HEK293 (cell line): ENCODE data around the gene KCNAB2.

ENCODE experiments used
- CTCF ChIP-seq: fragments of 450-650 bp; formaldehyde crosslinking; IDR thresholded peaks from 2 replicates; pipeline ENCODE4 v1.5.1; 2016; ENCODE audit warnings: missing biosample characterization, missing genetic modification characterization
- MYNN ChIP-seq: fragments of 450-650 bp; formaldehyde crosslinking; IDR thresholded peaks from 2 replicates; pipeline ENCODE4 v1.5.1; 2016; ENCODE audit warnings: missing biosample characterization, missing genetic modification characterization, borderline replicate concordance
- REST ChIP-seq: fragments of 450-650 bp; formaldehyde crosslinking; IDR thresholded peaks from 2 replicates; pipeline ENCODE4 v1.5.1; 2016; ENCODE audit warnings: missing biosample characterization, missing genetic modification characterization
- ZBTB7A ChIP-seq: fragments of 450-650 bp; formaldehyde crosslinking; IDR thresholded peaks from 2 replicates; pipeline ENCODE4 v1.5.1; 2016; ENCODE audit warnings: low read depth, missing biosample characterization, missing genetic modification characterization
- ZNF10 ChIP-seq: fragments of 450-650 bp; formaldehyde crosslinking; IDR thresholded peaks from 2 replicates; pipeline ENCODE4 v1.5.1; 2017; ENCODE audit warnings: missing biosample characterization, missing genetic modification characterization
- ZNF121 ChIP-seq: fragments of 450-650 bp; formaldehyde crosslinking; IDR thresholded peaks from 2 replicates; pipeline ENCODE4 v1.5.1; 2016; ENCODE audit warnings: missing biosample characterization, missing genetic modification characterization
- ZNF202 ChIP-seq: fragments of 450-650 bp; formaldehyde crosslinking; IDR thresholded peaks from 2 replicates; pipeline ENCODE4 v1.5.1; 2016; ENCODE audit warnings: missing biosample characterization, missing genetic modification characterization, borderline replicate concordance
- ZNF530 ChIP-seq: fragments of 450-650 bp; formaldehyde crosslinking; IDR thresholded peaks from 2 replicates; pipeline ENCODE4 v1.5.1; 2016; ENCODE audit warnings: low read depth, missing biosample characterization, missing genetic modification characterization
- ZNF561 ChIP-seq: fragments of 450-650 bp; IDR thresholded peaks from 2 replicates; pipeline ENCODE4 v1.5.1; 2018; ENCODE audit warnings: missing biosample characterization, missing genetic modification characterization, borderline replicate concordance
- ZNF596 ChIP-seq: fragments of 450-650 bp; IDR thresholded peaks from 2 replicates; pipeline ENCODE4 v1.5.0; 2018; ENCODE audit warnings: missing biosample characterization, mild to moderate bottlenecking, missing genetic modification characterization, moderate library complexity
- ZNF670 ChIP-seq: fragments of 450-650 bp; formaldehyde crosslinking; IDR thresholded peaks from 2 replicates; pipeline ENCODE4 v1.5.1; 2016; ENCODE audit warnings: missing biosample characterization, missing genetic modification characterization, low read depth

GRCh38 chr1:6048179-6048867 lies 2.6 kb downstream of the KCNAB2 start:
- TF ChIP-seq ZNF121 (tag by site-specific recombination) (no peak), REST (tag by site-specific recombination) (no peak), CTCF (tag by site-specific recombination) (no peak), ZNF561 (tag by site-specific recombination) (no peak), ZNF670 (tag by site-specific recombination) (no peak), ZNF202 (tag by site-specific recombination) (no peak), ZNF530 (tag by site-specific recombination) (no peak), MYNN (tag by site-specific recombination) (no peak), ZBTB7A (no peak), ZNF596 (tag by site-specific recombination) (no peak), ZNF10 (tag by site-specific recombination) (no peak)
